HG02885 (cell line): ENCODE data around the gene LOC101059915.
"Not testable (repeated sequence)": the region's sequence is repeated elsewhere in the genome, so short reads cannot be mapped to it uniquely, and the experiment has no call there.

Source experiments
- ATAC-seq: cut with Tn5 transposase; IDR thresholded peaks from one replicate; pipeline ENCODE4 v1.9.1; 2021; ENCODE audit warnings: mild to moderate bottlenecking; ENCODE audit not compliant: unreplicated experiment, poor library complexity

Gene LOC101059915

GRCh38 chrX:71637848-71638247, 29.5 kb upstream of the LOC101059915 start:
- peak; percentile 72 for ATAC-seq

GRCh38 chrX:71638409-71638808, 28.9 kb upstream of the LOC101059915 start:
- peak; percentile 23 for ATAC-seq

DNA sequence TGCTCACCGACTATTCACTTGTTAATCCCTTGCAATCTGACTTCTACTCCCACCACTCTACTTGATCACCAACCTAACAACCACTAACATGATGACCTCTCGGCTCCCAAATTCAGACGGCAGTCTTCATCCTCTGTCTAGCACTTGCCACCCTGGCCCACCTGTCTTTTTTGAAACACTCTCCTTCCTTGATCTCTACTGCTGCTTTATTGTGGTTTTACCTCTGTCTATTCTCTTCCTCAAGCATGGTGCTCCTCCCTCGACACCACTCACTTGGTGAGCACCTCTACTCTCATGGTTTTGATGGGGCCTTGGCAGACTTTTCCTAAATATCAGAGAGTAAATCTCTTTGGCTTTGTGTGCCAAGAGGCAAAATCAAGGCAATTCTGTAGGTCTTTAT, 27.3 kb upstream of the LOC101059915 start:
- no peak for ATAC-seq

GRCh38 chrX:71644406-71644805, 22.9 kb upstream of the LOC101059915 start:
- not testable (repeated sequence) for ATAC-seq

GRCh38 chrX:71650333-71650969, 16.9 kb upstream of the LOC101059915 start:
- ATAC-seq = peak; percentile 85

DNA sequence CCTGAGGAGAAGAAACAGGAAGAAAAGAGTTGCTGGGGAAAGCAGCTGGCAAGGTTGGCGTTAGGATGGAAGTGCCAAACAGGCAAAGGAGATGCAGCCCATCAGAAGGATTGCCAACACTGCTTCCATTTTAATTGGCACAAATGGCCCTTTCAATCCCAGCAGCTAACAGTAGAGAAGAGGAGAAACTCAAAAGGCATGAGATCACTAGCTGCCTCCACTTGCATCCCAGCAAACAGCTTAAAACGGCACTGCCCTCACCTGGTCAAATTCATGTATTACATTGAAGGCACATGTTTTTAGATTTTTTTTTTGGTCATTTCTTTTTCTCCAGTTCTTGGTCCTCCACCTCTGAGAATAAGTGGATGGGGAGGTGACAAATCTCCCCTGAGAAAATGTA, 14.9 kb upstream of the LOC101059915 start:
- no peak for ATAC-seq

- no peak for ATAC-seq
These were observed 14.0 kb upstream of the LOC101059915 start for GRCh38 chrX:71653344-71653743.

- ATAC-seq = no peak
These were observed 10.1 kb upstream of the LOC101059915 start for GRCh38 chrX:71657267-71657666.

GRCh38 chrX:71659342-71659741, 8.0 kb upstream of the LOC101059915 start:
- ATAC-seq = no peak

DNA sequence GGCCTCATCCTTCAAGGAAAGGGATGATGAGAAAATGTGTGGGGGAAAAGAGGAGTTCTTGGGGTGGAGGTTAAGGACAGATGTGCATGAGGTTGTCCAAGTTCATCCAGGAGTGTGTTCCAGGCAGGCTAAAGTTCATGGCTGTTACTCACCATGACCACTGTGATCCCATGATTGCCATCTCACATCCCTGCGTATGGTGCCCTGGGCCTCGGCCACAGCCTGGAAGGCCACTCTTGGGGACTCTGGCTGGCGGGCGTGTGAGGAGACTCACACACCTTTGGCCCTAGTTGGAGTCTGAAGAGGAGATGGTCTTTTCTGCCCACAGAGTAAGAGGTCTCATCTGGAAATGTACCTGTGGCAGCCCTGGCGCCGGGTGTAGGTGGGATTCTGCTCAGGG, 7.4 kb upstream of the LOC101059915 start:
- no peak for ATAC-seq

DNA sequence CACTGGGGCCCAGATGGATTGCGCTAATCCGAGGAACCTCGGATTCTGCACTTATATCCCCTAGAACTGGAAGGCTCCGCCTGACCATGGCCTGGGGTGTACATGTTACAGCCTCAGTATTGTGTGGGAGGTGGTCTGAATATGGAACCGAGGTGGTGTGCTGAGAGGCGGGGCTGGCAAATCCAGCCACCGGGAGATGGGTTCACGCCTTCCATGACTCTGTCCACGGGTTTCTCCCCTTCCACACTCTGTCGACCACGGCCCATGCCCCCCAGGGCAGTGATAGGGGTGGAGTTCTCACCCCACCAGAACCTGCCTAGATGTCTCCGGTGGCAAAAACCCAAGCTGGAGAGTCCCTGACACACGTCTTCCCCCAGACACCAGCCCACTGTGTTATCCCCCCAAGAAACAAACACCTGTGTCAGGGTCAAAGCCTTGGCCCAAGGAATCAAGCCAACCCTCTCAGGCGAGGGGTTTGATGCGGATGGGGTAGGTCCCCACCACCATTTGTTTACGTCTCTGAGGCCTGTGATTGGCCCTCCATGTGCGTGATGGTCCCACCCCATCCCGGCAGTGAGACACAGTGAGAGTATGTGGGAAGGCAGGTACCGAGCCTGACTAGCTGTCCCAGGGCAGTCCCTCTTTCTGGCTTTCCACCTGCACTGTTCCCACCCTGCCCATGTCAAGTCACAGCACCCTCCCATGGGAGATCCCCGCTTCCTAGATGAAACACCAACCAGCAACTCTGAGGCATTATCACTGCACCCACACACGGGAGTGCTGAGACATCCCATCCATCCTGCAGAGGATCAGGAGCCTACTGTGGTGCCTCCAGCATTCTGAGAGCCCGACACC, 6.6 kb upstream of the LOC101059915 start:
- no peak for ATAC-seq

DNA sequence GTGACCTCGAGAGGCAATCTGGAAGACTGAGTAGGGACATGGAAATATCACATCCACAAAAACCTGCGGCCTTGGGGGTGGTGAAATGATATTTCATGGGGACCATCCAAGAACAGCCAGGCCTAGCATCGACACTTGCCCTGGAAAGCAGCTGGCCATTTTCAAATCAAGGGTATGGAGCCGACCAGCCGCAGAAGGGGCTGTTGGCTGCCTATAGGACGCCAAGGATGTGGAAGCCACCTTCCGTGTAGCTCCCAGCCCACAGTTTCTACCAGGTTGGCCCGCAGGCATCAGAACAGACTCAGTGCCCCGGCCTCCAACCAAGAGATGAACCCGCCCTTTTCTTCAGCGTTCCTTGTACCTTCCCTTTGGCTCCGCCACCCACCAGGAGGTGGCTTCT, 5.4 kb upstream of the LOC101059915 start:
- no peak for ATAC-seq

- ATAC-seq = not testable (repeated sequence)
These were observed 4.7 kb upstream of the LOC101059915 start for GRCh38 chrX:71662654-71663053.

- ATAC-seq = not testable (repeated sequence)
These were observed 4.1 kb upstream of the LOC101059915 start for GRCh38 chrX:71663238-71663637.

DNA sequence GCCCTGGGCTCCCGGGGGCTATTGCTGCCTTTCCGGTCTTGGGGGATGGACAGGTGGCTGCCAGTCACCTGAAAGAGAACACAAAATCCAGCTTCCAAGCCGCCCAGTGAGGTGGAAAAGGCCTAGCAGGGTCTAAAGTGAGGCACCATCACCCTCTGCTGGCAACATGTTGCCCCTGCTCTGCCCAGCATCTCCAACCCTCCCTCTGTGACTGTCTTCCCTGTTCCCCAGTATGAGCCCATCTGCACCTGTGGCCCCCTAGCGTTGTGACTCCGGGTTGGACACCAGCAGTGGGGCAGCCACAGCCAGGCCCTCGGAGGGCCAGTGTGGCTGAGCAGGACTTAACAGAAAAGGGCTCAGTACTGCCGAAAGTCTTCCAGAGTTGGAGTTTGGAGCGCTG, 3.1 kb upstream of the LOC101059915 start:
- ATAC-seq = not testable (repeated sequence)

DNA sequence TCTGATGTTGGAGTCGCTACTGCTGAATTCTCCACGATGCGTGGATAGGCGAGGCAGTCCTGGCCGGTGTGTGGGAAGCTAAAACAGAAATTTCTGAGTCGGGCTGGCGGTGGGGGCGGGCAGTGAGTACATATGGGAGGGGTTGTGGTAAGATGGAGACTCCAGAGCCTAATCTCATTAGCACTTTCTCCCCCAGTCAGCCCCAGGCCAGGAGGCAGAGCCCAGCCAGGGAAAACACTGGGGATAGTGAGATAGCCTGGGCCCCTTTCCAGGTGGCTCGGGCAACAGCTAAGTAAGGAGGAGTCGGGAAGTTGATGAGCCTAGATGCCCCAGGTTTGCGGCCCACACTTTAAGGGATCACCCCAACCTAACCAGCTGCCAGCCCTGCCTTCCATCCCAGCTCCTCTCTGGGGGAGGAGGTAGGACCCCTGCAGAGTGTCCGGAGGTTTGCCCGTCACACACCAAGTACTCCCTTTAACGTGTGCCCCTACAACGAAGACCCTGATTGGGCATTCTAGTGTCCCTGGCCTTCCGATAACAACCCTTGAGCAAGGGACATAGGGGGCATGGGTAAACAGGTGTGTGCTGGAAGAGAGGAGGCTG, 2.4 kb upstream of the LOC101059915 start:
- ATAC-seq = no peak

GRCh38 chrX:71665747-71666146, 1.6 kb upstream of the LOC101059915 start:
- ATAC-seq = no peak

GRCh38 chrX:71666240-71667223, 814 bp upstream of the LOC101059915 start:
- ATAC-seq = no peak

- no peak for ATAC-seq
These were observed 876 bp downstream of the LOC101059915 start for GRCh38 chrX:71668248-71668595.

- no peak for ATAC-seq
These were observed 2.1 kb downstream of the LOC101059915 start for GRCh38 chrX:71669492-71669891.
